NOMO-1 (cell line): ENCODE measurements around the gene ILF2.
"Not testable (repeated sequence)": the region's sequence is repeated elsewhere in the genome, so short reads cannot be mapped to it uniquely, and the experiment has no call there.

Experiments
- DNase-seq, 2 experiments: peaks; one replicate each; lab custom pipeline; 2025; ENCODE audit not compliant: unreplicated experiment in 2 of 2; lab: John Stamatoyannopoulos, UW

ILF2 gene

DNA sequence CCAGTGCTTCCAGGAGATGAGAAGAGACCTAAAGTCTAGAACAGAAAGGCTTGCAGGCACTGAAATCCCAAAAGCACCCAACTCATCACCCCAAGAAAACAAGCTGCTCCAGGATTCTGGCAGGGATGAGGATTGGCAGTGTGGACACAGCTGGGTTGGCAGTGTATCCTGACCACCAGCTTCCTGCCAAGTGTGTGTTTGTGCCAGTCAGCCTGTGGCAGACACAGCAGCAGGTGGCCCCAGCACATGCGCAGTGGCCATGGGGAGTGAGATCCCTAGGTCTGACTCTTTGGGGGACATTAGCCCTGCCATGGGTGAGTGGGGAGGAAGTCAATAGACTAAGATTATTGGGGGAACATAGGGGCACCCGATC, 20.9 kb downstream of the ILF2 start:
- DNase-seq: no peak

GRCh38 chr1:153649137-153649862, 21.5 kb downstream of the ILF2 start:
- DNase-seq: no peak

GRCh38 chr1:153648000-153648643, 22.7 kb downstream of the ILF2 start:
- no peak for DNase-seq

DNA sequence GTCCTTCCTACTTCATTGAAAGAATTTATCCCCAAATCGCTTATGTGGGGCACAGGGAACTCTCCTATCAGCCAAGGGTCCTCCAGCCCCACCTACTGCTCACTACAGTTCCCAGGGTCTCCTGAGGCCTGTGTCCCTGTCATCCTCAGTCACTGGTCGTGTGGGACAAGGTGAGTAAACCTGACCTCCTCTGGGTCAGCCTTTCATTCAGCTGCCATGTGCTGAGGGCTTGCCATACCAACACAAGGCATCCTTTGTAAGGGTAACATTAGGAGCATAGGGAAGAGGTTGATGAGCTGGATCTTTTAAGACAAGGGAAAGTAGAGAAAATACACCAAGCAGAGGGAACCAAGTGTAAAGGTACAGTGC, 23.5 kb downstream of the ILF2 start:
- no peak for DNase-seq

GRCh38 chr1:153646672-153647345, 24.0 kb downstream of the ILF2 start:
- DNase-seq: peak; percentile 63 to 64

- no peak for DNase-seq
Observed at GRCh38 chr1:153643816-153644215, 27.0 kb downstream of the ILF2 start.

DNA sequence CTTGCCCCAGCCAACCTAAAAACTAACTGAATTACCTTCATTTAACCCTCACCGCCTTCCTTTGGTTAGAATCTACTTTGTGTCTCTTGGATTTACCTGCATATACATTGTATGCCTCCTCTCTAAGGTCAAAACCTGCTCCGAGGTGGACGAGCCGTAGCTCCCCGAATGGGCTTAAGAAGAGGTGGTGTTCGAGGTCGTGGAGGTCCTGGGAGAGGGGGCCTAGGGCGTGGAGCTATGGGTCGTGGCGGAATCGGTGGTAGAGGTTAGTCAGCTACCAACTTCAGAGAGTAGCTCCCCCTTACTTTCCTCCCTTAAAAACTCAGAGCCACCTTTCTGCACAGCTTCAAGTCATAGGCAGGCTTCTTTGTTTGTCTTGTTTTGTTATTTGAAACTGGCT, 27.7 kb downstream of the ILF2 start:
- no peak for DNase-seq

DNA sequence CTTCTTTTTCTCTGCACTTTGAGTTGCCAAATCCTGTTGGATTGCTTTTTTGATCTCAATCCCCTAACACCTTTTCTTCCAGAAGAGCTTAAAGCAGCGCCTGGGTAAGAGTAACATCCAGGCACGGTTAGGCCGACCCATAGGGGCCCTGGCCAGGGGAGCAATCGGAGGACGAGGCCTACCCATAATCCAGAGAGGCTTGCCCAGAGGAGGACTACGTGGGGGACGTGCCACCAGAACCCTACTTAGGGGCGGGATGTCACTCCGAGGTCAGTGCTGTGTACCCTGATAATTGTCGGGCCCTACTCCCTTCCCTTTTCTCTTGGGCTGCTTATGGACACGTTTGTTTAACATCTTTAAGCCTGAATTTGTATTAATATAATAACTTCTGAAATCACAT, 28.6 kb downstream of the ILF2 start:
- no peak for DNase-seq

DNA sequence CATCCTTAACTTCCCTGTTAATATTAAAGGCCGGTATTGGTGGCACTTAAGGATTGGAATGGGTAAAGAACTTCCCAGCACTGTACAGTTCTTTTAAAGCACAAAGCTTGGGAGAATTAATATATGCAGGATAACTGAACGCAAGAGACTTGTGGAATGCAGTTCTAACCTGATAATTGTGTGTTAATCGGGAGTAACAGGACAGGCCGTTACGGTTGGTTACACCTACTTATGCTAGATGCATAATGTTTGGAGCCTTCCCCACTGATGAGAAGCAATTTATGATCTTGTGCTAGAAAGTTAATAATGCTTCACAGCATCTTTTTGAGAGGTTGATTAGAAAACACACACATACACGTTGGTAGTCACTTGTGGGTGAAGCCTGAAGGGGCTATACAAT, 29.9 kb downstream of the ILF2 start:
- DNase-seq: no peak

DNA sequence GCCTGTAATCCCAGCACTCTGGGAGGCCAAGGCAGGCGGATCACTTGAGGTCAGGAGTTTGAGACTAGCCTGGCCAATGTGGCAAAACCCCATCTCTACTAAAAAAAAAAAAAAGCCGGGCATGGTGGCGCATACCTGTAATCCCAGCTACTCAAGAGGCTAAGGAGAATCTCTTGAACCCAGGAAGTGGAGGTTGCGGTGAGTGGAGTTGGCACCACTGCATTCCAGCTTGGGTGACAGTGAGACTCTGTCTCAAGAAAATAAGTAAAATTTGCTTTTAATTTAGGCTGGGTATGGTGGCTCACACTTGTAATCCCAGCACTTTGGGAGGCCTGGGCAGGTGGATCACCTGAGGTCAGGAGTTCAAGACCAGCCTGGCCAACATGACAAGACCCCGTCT, 30.6 kb downstream of the ILF2 start:
- DNase-seq: not testable (repeated sequence)

DNA sequence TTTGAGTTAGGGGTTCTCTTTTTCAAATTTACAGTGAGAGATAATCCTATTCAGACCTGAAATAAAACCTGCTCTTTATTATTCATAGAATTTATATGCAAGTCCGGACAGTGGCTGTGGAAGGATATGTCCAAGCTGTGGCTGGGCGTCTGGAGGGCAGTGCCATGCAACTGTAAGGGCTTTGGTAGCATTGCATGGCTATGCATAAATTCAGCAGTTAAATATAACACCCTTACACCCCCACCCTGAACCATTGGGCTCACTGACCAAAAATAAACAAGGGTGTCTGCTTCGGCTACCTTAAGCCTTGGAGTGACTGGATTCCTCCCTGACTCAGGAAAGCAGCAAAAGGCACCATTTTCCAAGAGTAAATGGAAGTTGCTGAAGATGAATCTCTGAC, 31.5 kb downstream of the ILF2 start:
- DNase-seq: no peak

- DNase-seq: no peak
Observed at GRCh38 chr1:153638261-153638660, 32.5 kb downstream of the ILF2 start.

DNA sequence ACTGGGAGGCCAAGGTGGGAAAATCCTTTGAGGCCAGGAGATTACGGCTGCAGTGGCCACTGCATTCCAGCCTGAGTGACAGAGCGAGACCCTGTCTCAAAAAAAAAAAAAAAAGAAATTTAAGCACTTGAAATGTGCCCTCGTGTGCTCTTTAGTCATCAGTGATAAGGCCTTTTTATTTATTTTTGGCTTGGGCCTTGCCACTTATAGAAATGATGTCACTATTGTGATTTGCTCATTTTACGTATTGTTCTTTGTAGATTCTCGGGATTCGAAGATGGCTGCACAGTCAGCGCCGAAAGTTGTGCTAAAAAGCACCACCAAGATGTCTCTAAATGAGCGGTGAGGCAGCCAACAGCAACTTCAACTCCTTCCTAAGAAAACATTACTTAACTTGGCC, 34.5 kb downstream of the ILF2 start:
- no peak for DNase-seq

DNA sequence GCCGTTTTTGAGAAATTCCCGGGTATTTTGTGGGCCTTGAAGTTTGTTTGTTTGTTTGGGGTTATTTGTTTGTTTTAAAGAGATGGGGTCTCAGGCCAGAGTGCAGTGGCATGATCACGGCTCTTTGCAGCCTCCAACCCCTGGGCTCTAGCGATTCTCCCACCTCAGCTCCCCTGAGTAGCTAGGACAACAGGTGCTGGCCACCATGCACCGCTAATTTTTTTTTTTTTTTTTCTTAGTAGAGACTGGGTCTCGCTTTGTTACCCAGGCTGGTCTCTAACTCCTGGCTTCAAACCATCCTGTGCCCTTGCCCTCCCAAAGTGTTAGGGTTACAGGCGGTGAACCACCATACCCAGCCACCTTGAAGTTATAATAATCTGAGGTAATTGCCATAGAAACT, 34.9 kb downstream of the ILF2 start:
- DNase-seq: no peak

DNA sequence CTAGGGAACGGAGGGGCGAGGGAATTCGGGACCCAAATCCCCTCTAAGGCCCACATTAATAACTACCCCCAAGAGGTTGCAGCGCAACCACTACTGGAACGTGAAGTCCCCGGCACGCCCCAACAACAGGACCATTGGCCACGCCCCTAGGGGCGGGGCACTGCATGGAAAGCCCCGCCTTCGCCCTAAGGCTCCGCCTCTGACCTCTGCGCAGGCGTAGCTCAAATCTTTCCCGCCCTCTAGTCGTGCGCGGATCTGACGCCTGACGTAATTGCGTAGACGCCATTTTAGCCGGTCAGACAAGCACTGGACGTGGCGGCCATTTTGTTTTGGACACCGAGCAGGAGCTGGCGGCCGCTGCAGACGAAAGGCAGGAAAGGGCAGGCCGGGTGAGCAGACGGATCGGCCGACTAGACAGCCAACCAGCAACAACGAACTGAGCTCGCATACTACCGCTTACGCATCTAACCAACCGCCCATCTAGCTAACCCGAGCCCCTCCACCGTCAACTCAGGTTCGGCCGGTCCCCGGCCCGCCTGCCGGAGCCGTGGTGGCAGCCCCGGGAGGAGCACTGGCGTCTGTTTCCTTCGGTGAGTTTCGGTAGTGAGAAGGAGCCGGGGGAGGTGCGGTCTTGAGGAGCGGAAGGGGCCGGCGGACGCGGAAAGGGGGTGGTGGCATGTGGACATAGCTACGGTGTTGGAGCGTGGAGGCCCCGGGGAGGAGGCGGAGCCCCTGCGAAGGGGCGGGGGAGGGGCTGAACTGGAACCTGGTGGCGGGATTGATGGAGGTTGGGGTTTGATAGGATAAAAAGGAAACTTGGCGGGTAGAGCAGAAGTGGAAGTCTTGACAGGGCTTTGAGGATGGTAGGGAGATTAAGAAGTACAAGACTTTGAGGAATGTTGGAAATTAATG, 36.8 kb downstream of the ILF2 start, which contains the start of gene CHTOP:
Gene CHTOP, plus strand, starts transcription at position 313 of the 912 bp plus-strand sequence. CDS start 2,523 bp downstream, outside the sequence.
- peak; percentile 94 to 95 for DNase-seq

- no peak for DNase-seq
Observed at GRCh38 chr1:153633161-153633753, 37.5 kb downstream of the ILF2 start.

DNA sequence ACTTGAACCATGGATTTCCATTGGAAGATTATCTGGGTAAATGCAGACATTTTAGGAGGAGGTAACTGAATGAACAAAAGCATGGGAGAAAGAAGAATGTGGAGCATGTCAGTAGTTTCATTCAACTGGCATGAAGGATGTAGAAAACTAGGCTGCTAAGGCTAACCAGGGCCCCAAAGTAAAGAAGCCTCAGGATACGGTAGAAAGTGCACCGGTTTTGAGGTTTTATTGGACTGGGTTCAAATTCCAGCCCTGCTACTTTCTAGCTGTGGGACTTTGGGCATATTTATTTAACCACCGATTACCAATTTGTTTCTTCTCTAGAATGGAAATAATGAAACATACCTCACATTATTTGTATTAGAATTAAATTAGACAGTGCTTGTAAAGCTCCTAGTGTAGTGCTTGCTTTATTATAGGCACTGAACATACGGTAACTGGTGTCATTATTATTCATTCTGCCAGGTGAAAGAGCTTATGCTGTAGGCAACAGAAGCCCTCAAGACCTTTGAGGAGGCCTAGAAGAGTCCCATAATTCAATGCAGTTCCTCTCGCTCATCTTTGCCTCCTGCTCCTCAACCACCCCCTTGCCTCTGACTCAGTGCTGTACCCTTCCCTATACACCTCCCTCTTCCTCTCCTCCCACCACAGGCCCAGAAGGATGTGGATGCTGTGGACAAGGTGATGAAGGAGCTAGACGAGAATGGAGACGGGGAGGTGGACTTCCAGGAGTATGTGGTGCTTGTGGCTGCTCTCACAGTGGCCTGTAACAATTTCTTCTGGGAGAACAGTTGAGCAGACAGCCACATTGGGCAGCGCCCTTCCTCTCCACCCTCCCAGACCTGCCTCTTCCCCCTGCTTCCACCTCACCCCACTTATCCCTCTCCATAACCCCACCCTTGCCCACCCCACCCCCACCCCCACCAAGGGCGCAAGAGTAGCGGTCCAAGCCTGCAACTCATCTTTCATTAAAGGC, 39.5 kb downstream of the ILF2 start:
- DNase-seq: no peak

DNA sequence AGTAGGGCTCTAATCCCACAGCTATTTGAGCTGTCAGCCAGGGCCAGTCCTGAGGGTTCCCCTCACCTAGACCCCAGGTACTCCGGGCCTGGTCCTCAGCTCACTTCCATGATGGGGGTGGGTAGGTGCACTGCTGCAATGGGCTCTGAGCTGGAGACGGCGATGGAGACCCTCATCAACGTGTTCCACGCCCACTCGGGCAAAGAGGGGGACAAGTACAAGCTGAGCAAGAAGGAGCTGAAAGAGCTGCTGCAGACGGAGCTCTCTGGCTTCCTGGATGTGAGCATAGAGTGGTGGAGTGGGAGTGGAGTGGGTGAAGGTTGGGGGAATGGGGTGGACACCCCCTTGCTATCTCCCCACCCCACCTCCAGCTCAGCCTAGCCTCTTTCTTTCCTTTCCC, 40.4 kb downstream of the ILF2 start:
- DNase-seq: no peak

- no peak for DNase-seq
Observed at GRCh38 chr1:153629971-153630370, 40.8 kb downstream of the ILF2 start.

- DNase-seq: no peak
Observed at GRCh38 chr1:153629343-153629665, 41.5 kb downstream of the ILF2 start.
